LNCAP (cell line): ENCODE results near the gene MAPKAPK3.

Experiments used
- TF ChIP-seq, protein P1 (sequence below): fragments of 450-650 bp; IDR thresholded peaks from 2 replicates; pipeline ENCODE4 v1.5.1; 2017; ENCODE audit warnings: mild to moderate bottlenecking

The MAPKAPK3 gene

DNA sequence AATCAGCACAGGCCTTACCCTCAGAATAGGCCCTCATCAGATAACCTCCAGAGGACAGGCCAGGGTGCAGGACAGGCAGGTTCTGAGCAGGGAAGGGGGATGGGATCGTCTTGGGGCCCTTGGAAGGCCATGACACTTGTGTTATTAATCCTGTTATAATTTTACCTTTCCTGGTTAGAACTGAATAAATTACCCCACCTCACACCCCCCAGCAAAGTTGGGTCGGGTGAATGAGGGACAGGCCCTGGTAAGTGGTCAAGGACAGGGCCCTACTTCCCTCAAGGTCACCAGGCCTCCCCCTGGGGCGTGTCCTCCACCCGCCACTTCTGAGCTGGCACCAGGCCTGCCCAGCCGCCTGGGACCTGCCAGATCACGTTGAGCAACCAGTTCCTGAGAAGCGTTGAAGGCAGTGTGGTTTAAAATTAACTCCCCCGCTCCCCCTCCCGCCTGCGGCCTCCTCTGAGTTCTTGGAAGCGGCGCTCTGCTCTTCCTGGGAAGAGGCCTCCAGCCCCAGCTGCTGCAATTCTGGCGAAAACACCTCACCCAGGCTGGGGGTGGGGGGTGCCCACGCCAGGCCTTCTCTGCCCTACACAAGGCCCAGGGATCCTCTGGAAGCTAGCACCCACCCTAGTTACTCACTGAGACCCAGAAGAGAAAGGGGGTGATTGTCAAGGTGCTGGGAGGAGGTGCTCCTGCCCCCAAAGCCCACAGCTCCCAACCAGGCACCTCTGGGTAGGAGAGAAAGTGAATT lies 15.9 kb upstream of the MAPKAPK3 start:
- TF ChIP-seq, protein P1, sequence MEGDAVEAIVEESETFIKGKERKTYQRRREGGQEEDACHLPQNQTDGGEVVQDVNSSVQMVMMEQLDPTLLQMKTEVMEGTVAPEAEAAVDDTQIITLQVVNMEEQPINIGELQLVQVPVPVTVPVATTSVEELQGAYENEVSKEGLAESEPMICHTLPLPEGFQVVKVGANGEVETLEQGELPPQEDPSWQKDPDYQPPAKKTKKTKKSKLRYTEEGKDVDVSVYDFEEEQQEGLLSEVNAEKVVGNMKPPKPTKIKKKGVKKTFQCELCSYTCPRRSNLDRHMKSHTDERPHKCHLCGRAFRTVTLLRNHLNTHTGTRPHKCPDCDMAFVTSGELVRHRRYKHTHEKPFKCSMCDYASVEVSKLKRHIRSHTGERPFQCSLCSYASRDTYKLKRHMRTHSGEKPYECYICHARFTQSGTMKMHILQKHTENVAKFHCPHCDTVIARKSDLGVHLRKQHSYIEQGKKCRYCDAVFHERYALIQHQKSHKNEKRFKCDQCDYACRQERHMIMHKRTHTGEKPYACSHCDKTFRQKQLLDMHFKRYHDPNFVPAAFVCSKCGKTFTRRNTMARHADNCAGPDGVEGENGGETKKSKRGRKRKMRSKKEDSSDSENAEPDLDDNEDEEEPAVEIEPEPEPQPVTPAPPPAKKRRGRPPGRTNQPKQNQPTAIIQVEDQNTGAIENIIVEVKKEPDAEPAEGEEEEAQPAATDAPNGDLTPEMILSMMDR = no peak

DNA sequence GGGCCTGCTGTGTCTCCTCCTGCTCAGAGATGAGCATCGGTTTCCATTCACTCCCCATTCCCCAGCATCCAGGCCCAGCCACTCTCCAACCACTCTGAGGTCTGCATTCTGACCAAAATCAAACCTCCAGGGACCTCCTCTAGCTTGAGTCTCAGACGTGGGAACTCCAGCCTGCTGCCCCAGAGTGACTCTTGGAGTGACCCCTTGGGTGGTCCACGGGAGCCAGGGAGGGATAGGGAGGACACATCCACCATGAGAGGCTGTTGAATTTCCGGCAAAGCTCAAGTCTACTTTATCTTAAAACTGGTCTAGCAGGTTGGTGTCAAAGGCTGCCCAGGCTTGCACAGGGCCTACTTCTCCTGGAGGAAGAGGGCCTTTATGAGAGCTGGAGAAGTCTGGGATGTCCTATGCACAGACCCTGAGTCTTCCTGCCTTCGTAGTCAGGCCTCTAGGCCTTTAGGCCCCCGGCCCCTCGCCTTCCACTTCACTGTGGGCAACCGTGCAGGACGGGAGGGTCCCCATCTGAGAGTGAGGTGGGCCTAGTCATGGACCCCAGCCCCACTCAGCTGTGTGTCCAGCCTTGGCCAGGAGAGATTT lies 14.3 kb upstream of the MAPKAPK3 start:
- TF ChIP-seq, protein P1 = no peak

DNA sequence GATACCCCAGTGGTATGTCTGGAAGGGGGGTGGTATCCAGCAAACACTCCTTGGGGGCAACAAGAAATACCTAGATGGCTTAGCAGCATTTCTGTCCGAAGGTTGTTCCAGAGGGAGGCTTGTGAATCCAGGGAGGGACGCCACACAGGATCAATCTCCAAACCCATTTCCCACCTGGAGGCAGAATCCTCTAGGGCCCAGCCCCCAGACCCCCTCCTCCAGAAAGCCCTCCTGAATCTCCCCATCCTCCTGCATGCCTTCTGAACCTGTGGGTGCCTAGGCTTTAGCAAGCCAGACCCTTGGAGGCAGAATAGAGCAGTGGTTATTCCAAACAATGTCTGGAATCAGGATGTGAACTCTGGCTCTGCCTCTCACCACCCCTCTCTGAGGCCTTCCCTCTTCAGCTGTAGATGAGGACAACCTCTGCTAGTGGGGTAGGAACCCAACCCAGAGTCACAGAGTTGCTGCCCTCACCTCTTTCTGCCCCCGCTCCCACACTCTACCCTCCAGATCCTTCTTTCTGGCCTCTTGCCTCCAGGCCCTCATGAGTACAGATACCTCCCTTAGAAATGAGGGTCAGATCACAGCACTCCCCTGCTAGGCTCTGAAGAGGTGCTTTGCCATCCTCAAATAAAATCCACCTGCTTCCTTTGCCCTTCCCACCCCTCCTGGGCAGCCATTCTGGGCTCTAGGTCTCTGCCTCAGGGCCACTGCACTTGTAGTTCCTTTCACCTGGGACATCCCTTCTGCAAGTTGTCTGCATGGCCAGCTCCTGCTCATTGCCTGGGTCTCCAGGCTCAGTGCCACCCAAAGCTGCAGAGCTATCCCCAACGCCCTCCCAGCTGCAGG lies 13.5 kb upstream of the MAPKAPK3 start:
- TF ChIP-seq, protein P1 = no peak

DNA sequence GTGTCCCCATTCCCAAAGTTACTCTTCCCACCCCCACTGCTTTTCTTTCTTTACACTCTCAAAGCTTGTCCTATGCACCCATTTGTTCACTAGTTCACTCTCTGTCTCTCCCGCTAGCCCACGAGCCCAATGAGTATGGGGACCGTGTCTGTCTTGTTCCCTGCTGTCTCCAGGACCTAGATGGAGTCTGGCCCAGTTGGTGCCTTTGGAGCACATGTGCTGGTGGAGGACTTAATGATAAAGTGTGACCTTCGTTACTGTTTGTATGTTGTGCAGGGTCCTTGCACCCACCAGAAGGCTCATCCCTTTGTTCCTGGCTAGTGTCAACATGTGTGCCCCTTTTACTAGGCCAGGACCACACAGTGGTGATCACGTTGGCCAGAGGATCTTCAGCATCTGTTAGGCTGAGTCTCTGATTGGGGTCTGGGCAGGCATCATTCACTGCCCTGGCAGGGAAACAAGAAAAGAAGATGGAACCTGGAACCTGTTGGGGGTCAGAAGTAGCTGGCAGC lies 12.8 kb upstream of the MAPKAPK3 start:
- TF ChIP-seq, protein P1 = no peak

DNA sequence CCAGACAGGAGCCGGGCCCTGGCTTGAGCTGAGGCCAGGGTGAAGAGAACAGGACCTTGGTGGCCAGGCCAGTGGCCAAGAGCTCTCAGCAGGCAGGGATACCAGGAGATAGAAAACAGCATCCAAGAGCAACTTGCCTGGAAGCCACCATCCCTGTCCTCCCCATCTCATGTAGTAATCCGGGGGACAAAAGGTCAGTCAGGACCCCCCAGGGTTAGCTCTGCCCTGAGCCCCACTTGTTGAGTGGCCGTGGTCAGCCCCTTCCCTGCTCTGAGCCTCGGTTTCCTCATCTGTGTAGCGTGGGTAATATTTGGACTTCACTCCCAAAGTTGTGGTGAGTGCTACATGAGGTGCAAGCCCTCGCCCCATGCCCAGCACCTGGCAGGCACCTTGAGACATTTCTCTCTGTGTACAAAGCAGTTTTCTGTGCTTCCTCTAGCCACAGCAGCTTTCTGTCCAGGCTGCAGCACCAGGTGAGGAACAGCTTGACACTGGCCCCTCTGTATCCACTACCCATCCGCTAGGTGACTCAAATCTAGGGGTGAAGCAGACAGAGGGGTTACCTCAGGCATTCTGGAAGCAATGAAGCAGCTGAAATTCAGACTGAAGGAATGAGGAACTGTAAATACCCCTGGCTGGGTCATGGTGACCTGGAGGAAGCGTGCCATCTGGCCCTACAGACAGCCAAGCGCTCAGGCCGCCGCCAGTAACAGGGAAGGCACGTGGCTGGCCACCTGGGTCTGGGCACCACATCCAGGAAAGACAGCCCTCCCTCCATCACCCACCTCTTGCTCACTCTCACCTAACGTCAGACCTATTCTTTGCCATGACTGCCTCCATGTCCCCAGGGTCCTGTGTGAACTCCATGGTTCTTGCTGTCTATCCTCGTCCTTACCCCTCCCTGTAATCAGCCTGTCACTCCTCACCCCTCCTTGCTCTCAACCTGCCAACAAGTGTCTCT lies 12.0 kb upstream of the MAPKAPK3 start:
- TF ChIP-seq, protein P1 = no peak

DNA sequence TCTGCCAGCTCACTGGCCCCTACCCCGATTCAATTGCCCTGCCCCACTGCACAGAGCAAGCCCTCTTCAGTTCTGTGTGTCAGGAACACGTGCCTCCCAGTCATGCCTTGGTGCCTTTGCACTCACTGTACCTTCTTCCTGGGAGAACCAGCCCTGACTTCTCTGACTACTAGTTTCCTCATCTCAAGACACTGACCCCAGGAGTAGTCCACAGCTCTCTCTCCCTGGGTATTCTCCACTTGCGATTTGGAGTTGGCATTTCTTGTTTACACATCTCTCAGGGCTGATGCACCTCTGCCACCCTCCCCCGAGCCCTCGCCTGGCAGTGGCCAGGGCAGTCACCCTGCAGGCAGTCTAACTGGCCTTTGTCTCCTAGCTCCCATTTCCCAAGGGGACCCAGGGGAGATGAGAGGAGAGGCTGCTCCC lies 11.0 kb upstream of the MAPKAPK3 start:
- TF ChIP-seq, protein P1 = no peak

DNA sequence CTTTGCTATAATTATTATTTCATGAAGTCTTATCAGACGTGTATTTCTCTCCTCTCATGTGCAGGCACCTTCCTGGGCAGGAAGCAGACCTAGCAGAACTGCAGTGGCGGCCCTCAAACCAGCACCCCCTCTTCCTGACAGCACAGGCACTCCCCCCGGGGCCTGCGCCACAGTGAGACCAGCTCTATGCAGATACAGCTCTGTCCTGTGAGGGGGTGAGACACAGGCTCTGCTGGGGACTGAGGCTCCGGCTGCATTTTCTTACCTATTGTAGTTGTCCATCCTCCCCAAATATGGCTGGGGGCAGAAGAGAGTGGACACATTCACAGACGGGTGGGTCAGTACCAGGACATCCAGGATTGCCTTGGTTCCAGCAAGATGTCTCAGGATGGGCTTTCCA lies 10.4 kb upstream of the MAPKAPK3 start:
- TF ChIP-seq, protein P1 = no peak
